ENCODE results near the gene SLC6A8. TPM values are rescaled to one million over a fixed set of nuclear protein-coding genes. Genes with fewer than 3 reads are reported as not detected.

SLC6A8 gene
- total RNA-seq, 3 donors from 2014 or later: 214 to 313 (median 251) TPM

- no peak for TF ChIP-seq CTCF (IDR thresholded peaks at IDR 0.05)
- no peaks in the 10 kb centered on the region for H3K36me3 ChIP-seq (ENCODE audit: low read depth)
- no peaks in the 10 kb centered on the region for H3K9me3 ChIP-seq
- no peak for ATAC-seq
- intact Hi-C loops (cut with DNase I, micrococcal nuclease): no loop called here
- H3K4me1 ChIP-seq (ENCODE audit: low read depth): no peaks in the 10 kb centered on the region
- no peak overlapping the region for H3K4me3 ChIP-seq
- no peak for DNase-seq
These were observed 46.0 kb downstream of the SLC6A8 start for GRCh38 chrX:153733651-153734240.

- intact Hi-C loops (cut with DNase I, micrococcal nuclease): no loop called here
- DNase-seq (no peak), ATAC-seq (no peak)
- no peak for TF ChIP-seq CTCF (IDR thresholded peaks at IDR 0.05)
- H3K9me3 ChIP-seq: no peaks in the 10 kb centered on the region
- H3K4me1 ChIP-seq (ENCODE audit: low read depth): no peaks in the 10 kb centered on the region
- no peak overlapping the region for H3K4me3 ChIP-seq
- no peaks in the 10 kb centered on the region for H3K36me3 ChIP-seq (ENCODE audit: low read depth)
These were observed 47.1 kb downstream of the SLC6A8 start for GRCh38 chrX:153734871-153735270.

- no peak for TF ChIP-seq CTCF (IDR thresholded peaks at IDR 0.05)
- no peaks in the 10 kb centered on the region for H3K4me1 ChIP-seq (ENCODE audit: low read depth)
- intact Hi-C loops (cut with DNase I, micrococcal nuclease): no loop called here
- no peak overlapping the region for H3K4me3 ChIP-seq
- no peak for DNase-seq
- ATAC-seq: no peak
- no peaks in the 10 kb centered on the region for H3K36me3 ChIP-seq (ENCODE audit: low read depth)
- H3K9me3 ChIP-seq: no peaks in the 10 kb centered on the region
These were observed 47.5 kb downstream of the SLC6A8 start for GRCh38 chrX:153735274-153735673.

DNA sequence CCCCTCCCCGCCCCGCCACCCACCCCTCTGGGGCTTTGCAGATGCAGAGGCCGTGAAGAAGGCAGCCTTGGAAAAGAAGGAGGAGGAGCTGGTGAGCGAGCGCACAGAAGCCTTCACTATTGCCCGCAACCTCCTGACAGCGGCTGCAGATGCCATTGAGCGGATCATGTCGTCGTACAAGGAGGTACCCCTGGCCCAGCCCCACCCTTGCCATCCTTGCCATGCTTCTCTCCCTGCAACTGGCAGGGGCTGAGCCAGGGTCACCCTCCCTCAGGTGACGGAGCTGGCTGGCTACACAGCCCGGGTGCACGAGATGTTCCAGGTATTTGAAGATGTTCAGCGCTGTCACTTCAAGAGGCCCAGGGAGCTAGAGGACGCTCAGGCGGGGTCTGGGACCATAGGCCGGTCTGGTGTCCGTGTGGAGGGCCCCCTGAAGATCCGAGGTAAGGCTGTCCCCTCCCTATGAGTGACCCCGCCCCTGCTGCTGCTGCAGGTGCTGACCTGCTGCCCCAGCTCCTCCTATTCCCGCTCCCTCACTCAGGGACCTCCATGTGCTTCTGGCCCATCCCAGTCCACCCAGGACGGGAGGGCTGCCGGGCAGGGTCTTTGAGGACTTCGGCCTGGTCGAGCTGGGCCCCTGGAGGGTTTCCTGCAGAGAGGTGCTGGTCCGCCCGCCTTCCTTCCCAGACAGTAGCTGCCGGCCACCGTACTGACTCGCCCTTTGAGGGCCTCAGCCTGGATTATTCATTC lies 48.5 kb downstream of the SLC6A8 start:
- DNase-seq (no peak), ATAC-seq (no peak)
- no peaks in the 10 kb centered on the region for H3K4me1 ChIP-seq (ENCODE audit: low read depth)
- no peak for TF ChIP-seq CTCF (IDR thresholded peaks at IDR 0.05)
- no peak overlapping the region for H3K4me3 ChIP-seq
- no peaks in the 10 kb centered on the region for H3K36me3 ChIP-seq (ENCODE audit: low read depth)
- H3K9me3 ChIP-seq: no peaks in the 10 kb centered on the region
- intact Hi-C loops (cut with DNase I, micrococcal nuclease): no loop called here

DNA sequence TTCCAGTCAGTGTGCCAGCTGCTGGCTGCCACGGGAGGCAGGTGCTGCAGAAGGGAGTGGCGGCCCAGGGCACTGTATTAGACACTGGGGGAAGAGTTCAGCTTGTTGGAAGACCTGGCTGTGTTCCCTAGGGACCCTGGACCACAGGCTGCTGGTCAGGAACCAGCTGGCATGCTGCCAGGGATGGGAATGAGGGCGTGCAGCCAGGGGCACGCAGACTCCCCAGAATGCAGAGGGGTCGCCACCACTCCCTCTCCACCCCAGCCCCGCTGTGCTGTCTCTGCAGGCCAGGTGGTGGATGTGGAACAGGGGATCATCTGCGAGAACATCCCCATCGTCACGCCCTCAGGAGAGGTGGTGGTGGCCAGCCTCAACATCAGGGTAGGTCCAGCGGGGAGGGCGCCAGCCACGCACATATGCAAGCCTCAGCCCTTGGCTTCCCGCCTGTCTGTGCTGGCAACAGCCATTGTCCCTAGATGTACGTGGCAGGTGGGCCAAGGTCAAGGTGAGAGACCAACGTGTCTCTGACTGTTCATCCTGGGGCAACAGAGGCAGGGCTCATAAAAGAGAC lies 49.2 kb downstream of the SLC6A8 start:
- DNase-seq: no peak
- H3K4me1 ChIP-seq (ENCODE audit: low read depth): no peaks in the 10 kb centered on the region
- no peak for ATAC-seq
- no peaks in the 10 kb centered on the region for H3K9me3 ChIP-seq
- intact Hi-C loops (cut with DNase I, micrococcal nuclease): no loop called here
- H3K36me3 ChIP-seq (ENCODE audit: low read depth): no peaks in the 10 kb centered on the region
- no peak overlapping the region for H3K4me3 ChIP-seq
- no peak for TF ChIP-seq CTCF (IDR thresholded peaks at IDR 0.05)

Data from mucosa of descending colon (tissue), 3 donors.